Panc1 (cell line): ENCODE measurements around the gene ZBTB18.

ENCODE experiments used
- POLR2AphosphoS5 ChIP-seq: IDR thresholded peaks from 2 replicates; pipeline ENCODE4 v1.6.1; 2012; ENCODE audit warnings: mild to moderate bottlenecking, low read depth, low read length, moderate library complexity
- TF ChIP-seq, protein P1 (sequence below): fragments of 450-650 bp; IDR thresholded peaks from 2 replicates; pipeline ENCODE4 v1.5.1; 2017; ENCODE audit warnings: mild to moderate bottlenecking
- TF ChIP-seq, protein P2 (sequence below), 2 experiments: IDR thresholded peaks; 2 replicates each; pipeline ENCODE4 v1.6.1; 2011 to 2012; ENCODE audit warnings: low read depth in 2 of 2, control low read depth in 1 of 2, low read length in 1 of 2, mild to moderate bottlenecking in 1 of 2, moderate library complexity in 1 of 2; ENCODE audit not compliant: insufficient read depth in 1 of 2

GRCh38 chr1:244050014-244050834, 859 bp upstream of the ZBTB18 start:
- TF ChIP-seq, protein P1, sequence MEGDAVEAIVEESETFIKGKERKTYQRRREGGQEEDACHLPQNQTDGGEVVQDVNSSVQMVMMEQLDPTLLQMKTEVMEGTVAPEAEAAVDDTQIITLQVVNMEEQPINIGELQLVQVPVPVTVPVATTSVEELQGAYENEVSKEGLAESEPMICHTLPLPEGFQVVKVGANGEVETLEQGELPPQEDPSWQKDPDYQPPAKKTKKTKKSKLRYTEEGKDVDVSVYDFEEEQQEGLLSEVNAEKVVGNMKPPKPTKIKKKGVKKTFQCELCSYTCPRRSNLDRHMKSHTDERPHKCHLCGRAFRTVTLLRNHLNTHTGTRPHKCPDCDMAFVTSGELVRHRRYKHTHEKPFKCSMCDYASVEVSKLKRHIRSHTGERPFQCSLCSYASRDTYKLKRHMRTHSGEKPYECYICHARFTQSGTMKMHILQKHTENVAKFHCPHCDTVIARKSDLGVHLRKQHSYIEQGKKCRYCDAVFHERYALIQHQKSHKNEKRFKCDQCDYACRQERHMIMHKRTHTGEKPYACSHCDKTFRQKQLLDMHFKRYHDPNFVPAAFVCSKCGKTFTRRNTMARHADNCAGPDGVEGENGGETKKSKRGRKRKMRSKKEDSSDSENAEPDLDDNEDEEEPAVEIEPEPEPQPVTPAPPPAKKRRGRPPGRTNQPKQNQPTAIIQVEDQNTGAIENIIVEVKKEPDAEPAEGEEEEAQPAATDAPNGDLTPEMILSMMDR = no peak
- TF ChIP-seq POLR2AphosphoS5 = no peak
- TF ChIP-seq, protein P2, sequence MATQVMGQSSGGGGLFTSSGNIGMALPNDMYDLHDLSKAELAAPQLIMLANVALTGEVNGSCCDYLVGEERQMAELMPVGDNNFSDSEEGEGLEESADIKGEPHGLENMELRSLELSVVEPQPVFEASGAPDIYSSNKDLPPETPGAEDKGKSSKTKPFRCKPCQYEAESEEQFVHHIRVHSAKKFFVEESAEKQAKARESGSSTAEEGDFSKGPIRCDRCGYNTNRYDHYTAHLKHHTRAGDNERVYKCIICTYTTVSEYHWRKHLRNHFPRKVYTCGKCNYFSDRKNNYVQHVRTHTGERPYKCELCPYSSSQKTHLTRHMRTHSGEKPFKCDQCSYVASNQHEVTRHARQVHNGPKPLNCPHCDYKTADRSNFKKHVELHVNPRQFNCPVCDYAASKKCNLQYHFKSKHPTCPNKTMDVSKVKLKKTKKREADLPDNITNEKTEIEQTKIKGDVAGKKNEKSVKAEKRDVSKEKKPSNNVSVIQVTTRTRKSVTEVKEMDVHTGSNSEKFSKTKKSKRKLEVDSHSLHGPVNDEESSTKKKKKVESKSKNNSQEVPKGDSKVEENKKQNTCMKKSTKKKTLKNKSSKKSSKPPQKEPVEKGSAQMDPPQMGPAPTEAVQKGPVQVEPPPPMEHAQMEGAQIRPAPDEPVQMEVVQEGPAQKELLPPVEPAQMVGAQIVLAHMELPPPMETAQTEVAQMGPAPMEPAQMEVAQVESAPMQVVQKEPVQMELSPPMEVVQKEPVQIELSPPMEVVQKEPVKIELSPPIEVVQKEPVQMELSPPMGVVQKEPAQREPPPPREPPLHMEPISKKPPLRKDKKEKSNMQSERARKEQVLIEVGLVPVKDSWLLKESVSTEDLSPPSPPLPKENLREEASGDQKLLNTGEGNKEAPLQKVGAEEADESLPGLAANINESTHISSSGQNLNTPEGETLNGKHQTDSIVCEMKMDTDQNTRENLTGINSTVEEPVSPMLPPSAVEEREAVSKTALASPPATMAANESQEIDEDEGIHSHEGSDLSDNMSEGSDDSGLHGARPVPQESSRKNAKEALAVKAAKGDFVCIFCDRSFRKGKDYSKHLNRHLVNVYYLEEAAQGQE (IDR thresholded peaks at IDR 0.05; ENCODE audit: insufficient read depth in 1 of 2, low read depth in 2 of 2, low read length in 1 of 2) = no peak
